ENCODE results near the gene BCL3. TPM values are rescaled to one million over a fixed set of nuclear protein-coding genes. Genes with fewer than 3 reads are reported as not detected.

Gene BCL3
- total and polyA plus RNA-seq, 2 of the 13 experiments (the other 11 are each of a cell fraction or from before 2014, with no cell fraction given), result 2.3 to 4.0 TPM

DNA sequence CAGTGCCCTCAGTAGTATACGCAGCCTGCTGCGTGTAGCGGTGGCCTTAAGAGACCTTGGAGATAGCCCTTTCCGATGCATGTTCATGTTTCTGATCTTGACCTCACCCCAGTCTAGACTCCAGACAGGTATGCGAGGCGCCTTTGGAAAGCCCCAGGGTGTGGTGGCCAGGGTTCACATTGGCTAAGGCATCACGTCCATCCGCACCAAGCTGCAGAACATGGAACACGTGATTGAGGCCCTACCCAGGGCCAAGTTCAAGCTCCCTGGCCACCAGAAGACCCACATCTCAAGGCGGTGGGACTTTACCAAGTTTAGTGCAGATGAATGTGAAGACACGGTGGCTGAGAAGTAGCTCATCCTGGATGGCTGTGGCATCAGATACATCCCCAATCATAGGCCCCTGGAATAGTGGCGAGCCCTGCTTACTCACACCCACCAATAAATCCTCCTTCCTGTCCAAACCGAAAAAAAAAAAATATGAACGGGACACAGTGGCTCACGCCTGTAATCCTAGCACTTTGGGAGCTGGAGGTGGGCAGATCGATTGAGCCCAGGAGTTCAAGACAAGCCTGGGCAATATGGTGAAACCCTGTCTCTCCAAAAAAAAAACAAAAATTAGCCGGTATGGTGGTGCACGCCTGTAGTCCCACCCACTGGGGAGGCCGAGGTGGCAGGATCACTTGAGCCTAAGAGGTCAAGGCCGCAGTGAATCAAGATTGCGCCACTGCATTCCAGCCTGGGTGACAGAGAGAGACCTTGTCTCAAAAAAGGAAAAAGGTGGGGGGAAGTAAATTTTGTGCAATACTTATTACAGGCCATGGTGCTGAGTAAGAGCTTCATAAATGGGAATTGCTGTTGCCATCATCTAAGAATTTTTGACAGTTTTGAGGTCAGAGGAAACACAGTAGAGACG is 16.8 kb downstream of the BCL3 start (continued):
- TF ChIP-seq PHF5A (CRISPR knock-in tag; IDR thresholded peaks at IDR 0.05; ENCODE audit: low read depth, unreplicated experiment), result no peak
- TF ChIP-seq, protein P1, sequence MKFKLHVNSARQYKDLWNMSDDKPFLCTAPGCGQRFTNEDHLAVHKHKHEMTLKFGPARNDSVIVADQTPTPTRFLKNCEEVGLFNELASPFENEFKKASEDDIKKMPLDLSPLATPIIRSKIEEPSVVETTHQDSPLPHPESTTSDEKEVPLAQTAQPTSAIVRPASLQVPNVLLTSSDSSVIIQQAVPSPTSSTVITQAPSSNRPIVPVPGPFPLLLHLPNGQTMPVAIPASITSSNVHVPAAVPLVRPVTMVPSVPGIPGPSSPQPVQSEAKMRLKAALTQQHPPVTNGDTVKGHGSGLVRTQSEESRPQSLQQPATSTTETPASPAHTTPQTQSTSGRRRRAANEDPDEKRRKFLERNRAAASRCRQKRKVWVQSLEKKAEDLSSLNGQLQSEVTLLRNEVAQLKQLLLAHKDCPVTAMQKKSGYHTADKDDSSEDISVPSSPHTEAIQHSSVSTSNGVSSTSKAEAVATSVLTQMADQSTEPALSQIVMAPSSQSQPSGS (CRISPR knock-in tag; IDR thresholded peaks at IDR 0.05), result peak; percentile 79
- TF ChIP-seq FOXO1 (CRISPR knock-in tag; IDR thresholded peaks at IDR 0.05), result 0 out of 2 replicates have a peak, but pooled peaks have one; percentile 61
- peak; percentile 94 for TF ChIP-seq RXRA (CRISPR knock-in tag; IDR thresholded peaks at IDR 0.05)
- TF ChIP-seq, protein P2, sequence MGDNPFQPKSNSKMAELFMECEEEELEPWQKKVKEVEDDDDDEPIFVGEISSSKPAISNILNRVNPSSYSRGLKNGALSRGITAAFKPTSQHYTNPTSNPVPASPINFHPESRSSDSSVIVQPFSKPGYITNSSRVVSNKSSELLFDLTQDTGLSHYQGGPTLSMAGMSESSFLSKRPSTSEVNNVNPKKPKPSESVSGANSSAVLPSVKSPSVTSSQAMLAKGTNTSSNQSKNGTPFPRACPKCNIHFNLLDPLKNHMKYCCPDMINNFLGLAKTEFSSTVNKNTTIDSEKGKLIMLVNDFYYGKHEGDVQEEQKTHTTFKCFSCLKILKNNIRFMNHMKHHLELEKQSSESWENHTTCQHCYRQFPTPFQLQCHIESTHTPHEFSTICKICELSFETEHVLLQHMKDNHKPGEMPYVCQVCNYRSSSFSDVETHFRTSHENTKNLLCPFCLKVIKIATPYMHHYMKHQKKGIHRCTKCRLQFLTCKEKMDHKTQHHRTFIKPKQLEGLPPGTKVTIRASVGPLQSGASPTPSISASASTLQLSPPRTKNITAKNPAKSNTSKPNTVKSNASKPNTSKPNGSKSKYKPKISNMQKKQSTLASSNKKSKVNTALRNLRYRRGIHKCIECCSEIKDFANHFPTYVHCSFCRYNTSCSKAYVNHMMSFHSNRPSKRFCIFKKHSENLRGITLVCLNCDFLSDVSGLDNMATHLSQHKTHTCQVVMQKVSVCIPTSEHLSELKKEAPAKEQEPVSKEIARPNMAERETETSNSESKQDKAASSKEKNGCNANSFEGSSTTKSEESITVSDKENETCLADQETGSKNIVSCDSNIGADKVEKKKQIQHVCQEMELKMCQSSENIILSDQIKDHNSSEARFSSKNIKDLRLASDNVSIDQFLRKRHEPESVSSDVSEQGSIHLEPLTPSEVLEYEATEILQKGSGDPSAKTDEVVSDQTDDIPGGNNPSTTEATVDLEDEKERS (CRISPR knock-in tag; IDR thresholded peaks at IDR 0.05), result peak; percentile 100
- 0 out of 2 replicates have a peak, but pooled peaks have one; percentile 54 for TF ChIP-seq ETV6 (CRISPR knock-in tag; conservative IDR thresholded peaks at IDR 0.05)
- TF ChIP-seq, protein P3, sequence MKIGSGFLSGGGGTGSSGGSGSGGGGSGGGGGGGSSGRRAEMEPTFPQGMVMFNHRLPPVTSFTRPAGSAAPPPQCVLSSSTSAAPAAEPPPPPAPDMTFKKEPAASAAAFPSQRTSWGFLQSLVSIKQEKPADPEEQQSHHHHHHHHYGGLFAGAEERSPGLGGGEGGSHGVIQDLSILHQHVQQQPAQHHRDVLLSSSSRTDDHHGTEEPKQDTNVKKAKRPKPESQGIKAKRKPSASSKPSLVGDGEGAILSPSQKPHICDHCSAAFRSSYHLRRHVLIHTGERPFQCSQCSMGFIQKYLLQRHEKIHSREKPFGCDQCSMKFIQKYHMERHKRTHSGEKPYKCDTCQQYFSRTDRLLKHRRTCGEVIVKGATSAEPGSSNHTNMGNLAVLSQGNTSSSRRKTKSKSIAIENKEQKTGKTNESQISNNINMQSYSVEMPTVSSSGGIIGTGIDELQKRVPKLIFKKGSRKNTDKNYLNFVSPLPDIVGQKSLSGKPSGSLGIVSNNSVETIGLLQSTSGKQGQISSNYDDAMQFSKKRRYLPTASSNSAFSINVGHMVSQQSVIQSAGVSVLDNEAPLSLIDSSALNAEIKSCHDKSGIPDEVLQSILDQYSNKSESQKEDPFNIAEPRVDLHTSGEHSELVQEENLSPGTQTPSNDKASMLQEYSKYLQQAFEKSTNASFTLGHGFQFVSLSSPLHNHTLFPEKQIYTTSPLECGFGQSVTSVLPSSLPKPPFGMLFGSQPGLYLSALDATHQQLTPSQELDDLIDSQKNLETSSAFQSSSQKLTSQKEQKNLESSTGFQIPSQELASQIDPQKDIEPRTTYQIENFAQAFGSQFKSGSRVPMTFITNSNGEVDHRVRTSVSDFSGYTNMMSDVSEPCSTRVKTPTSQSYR (CRISPR knock-in tag; IDR thresholded peaks at IDR 0.05; ENCODE audit: borderline replicate concordance), result peak; percentile 74; the same call in 1 of the 2 replicates
- 0 out of 4 replicates have a peak, but pooled peaks of 1 of the 2 experiments have one; percentile 61 for TF ChIP-seq KLF16 (CRISPR knock-in tag; IDR thresholded peaks at IDR 0.05)
- no peak for TF ChIP-seq ZNF589 (CRISPR knock-in tag; conservative IDR thresholded peaks at IDR 0.05)
- TF ChIP-seq, protein P4, sequence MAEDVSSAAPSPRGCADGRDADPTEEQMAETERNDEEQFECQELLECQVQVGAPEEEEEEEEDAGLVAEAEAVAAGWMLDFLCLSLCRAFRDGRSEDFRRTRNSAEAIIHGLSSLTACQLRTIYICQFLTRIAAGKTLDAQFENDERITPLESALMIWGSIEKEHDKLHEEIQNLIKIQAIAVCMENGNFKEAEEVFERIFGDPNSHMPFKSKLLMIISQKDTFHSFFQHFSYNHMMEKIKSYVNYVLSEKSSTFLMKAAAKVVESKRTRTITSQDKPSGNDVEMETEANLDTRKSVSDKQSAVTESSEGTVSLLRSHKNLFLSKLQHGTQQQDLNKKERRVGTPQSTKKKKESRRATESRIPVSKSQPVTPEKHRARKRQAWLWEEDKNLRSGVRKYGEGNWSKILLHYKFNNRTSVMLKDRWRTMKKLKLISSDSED (CRISPR knock-in tag; IDR thresholded peaks at IDR 0.05), result no peak
- TF ChIP-seq, protein P5, sequence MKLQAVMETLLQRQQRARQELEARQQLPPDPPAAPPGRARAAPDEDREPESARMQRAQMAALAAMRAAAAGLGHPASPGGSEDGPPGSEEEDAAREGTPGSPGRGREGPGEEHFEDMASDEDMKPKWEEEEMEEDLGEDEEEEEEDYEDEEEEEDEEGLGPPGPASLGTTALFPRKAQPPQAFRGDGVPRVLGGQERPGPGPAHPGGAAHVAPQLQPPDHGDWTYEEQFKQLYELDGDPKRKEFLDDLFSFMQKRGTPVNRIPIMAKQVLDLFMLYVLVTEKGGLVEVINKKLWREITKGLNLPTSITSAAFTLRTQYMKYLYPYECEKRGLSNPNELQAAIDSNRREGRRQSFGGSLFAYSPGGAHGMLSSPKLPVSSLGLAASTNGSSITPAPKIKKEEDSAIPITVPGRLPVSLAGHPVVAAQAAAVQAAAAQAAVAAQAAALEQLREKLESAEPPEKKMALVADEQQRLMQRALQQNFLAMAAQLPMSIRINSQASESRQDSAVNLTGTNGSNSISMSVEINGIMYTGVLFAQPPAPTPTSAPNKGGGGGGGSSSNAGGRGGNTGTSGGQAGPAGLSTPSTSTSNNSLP (IDR thresholded peaks at IDR 0.05; ENCODE audit: low read depth, low read length), result peak; percentile 65
- no peak for TF ChIP-seq SIN3B (IDR thresholded peaks at IDR 0.05; ENCODE audit: low read length)
- TF ChIP-seq MEIS2 (CRISPR knock-in tag; IDR thresholded peaks at IDR 0.05), result peak; percentile 74; the same call in 1 of the 2 replicates
- peak; percentile 88 for TF ChIP-seq RXRB (CRISPR knock-in tag; IDR thresholded peaks at IDR 0.05; ENCODE audit: borderline replicate concordance)
- TF ChIP-seq, protein P6, sequence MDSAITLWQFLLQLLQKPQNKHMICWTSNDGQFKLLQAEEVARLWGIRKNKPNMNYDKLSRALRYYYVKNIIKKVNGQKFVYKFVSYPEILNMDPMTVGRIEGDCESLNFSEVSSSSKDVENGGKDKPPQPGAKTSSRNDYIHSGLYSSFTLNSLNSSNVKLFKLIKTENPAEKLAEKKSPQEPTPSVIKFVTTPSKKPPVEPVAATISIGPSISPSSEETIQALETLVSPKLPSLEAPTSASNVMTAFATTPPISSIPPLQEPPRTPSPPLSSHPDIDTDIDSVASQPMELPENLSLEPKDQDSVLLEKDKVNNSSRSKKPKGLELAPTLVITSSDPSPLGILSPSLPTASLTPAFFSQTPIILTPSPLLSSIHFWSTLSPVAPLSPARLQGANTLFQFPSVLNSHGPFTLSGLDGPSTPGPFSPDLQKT (CRISPR knock-in tag; IDR thresholded peaks at IDR 0.05; ENCODE audit: borderline replicate concordance), result no peak
